Vagina (tissue), 2 donors: ENCODE results near the gene NPW. TPM values are rescaled to one million over a fixed set of nuclear protein-coding genes. Genes with fewer than 3 reads are reported as not detected.
A peak's percentile ranks its signal among the peaks of the same experiment; 100 is the strongest.

Experiments used
- DNase-seq, 2 donors: peaks; one replicate each; pipeline ENCODE4 v3.0.0-alpha.2; 2017; ENCODE audit errors: extremely low spot score in 2 of 2
- H3K27ac ChIP-seq: fragments of 200-600 bp; sonication (generic); one replicate; pipeline ENCODE4 v1.5.1; 2019
- H3K27me3 ChIP-seq: fragments of 200-600 bp; sonication (generic); one replicate; pipeline ENCODE4 v1.5.1; 2019
- H3K36me3 ChIP-seq, 2 donors: fragments of 200-600 bp; sonication (generic); one replicate each; pipeline ENCODE4 v1.5.1; 2017 to 2019
- H3K4me1 ChIP-seq: fragments of 200-600 bp; sonication (generic); one replicate; pipeline ENCODE4 v1.5.1; 2019
- H3K4me3 ChIP-seq, 2 donors: fragments of 200-600 bp; sonication (generic); 1 replicate in 1 of 2; 2 replicates in 1 of 2; pipeline ENCODE4 v1.5.1; 2016 to 2019
- H3K9me3 ChIP-seq: fragments of 200-600 bp; sonication (generic); one replicate; pipeline ENCODE4 v1.5.1; 2019
- POLR2A ChIP-seq, 2 donors: fragments of 450-650 bp; IDR thresholded peaks; one replicate each; pipeline ENCODE4 v1.6.1; 2017; ENCODE audit warnings: antibody characterized with exemption in 2 of 2, mild to moderate bottlenecking in 2 of 2, moderate library complexity in 2 of 2
- POLR2AphosphoS5 ChIP-seq, 2 donors: sonication (generic); formaldehyde crosslinking; IDR thresholded peaks; one replicate each; pipeline ENCODE4 v1.9.0; 2017; ENCODE audit warnings: antibody characterized with exemption in 2 of 2, mild to moderate bottlenecking in 2 of 2, low read depth in 1 of 2; ENCODE audit not compliant: insufficient read depth in 1 of 2
- intact Hi-C: fragments of 100-400 bp; cut with DNase I; formaldehyde crosslinking; loops from one replicate; pipeline ENCODE4 v1.15.1; 2023
- total RNA-seq: library from RNA; depleted of rRNA; stranded (reverse); fragments of >200 nt; gene quantifications from one replicate; pipeline ENCODE4 v1.2.3, GENCODE V29; 2016
- TF ChIP-seq, protein P1 (sequence below), 3 experiments: fragments of 450-650 bp in 2 of 3; fragments of 200-600 bp in 1 of 3; sonication (generic) in 1 of 3; IDR thresholded peaks; one replicate each; pipeline ENCODE4 v1.5.1; 2017 to 2019; ENCODE audit warnings: antibody characterized with exemption in 3 of 3, mild to moderate bottlenecking in 2 of 3, moderate library complexity in 2 of 3

NPW gene
- total RNA-seq, 1 donor from 2014 or later = not detected

DNA sequence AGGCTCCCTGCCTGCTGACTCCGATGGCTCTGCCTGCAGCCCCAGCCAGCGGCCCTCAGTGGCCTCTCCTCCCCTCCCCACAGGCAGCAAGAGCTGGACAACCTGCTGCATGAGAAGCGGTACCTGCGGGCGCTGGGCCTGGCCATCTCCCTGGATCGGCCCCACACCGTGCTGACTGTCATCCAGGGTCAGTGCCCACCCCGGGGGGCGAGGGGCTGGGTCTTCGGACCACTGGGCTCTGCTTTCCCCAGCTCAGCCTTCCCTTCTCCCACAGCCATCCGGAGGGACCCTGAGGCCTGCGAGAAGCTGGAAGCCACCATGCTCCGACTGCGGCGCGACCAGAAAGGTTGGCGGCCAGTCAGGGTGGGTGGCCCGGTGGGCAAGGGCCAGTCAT is 41.7 kb upstream of the NPW start:
- intact Hi-C loops = no loop called here
- DNase-seq = no peak
- Histone ChIP-seq H3K36me3 (peaks cover 0 to 41% of the 10 kb centered on the region in 2 donors), H3K27ac (no peak overlapping the region), H3K27me3 (no peaks in the 10 kb centered on the region), H3K9me3 (no peaks in the 10 kb centered on the region), H3K4me3 (no peak overlapping the region), H3K4me1 (peaks cover 21% of the 10 kb centered on the region)
- TF ChIP-seq, protein P1, sequence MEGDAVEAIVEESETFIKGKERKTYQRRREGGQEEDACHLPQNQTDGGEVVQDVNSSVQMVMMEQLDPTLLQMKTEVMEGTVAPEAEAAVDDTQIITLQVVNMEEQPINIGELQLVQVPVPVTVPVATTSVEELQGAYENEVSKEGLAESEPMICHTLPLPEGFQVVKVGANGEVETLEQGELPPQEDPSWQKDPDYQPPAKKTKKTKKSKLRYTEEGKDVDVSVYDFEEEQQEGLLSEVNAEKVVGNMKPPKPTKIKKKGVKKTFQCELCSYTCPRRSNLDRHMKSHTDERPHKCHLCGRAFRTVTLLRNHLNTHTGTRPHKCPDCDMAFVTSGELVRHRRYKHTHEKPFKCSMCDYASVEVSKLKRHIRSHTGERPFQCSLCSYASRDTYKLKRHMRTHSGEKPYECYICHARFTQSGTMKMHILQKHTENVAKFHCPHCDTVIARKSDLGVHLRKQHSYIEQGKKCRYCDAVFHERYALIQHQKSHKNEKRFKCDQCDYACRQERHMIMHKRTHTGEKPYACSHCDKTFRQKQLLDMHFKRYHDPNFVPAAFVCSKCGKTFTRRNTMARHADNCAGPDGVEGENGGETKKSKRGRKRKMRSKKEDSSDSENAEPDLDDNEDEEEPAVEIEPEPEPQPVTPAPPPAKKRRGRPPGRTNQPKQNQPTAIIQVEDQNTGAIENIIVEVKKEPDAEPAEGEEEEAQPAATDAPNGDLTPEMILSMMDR (IDR thresholded peaks at IDR 0.05) = no peak
- no peak for TF ChIP-seq POLR2AphosphoS5 (IDR thresholded peaks at IDR 0.05; ENCODE audit: insufficient read depth in 1 of 2, low read depth in 1 of 2)
- TF ChIP-seq POLR2A (IDR thresholded peaks at IDR 0.05) = no peak

DNA sequence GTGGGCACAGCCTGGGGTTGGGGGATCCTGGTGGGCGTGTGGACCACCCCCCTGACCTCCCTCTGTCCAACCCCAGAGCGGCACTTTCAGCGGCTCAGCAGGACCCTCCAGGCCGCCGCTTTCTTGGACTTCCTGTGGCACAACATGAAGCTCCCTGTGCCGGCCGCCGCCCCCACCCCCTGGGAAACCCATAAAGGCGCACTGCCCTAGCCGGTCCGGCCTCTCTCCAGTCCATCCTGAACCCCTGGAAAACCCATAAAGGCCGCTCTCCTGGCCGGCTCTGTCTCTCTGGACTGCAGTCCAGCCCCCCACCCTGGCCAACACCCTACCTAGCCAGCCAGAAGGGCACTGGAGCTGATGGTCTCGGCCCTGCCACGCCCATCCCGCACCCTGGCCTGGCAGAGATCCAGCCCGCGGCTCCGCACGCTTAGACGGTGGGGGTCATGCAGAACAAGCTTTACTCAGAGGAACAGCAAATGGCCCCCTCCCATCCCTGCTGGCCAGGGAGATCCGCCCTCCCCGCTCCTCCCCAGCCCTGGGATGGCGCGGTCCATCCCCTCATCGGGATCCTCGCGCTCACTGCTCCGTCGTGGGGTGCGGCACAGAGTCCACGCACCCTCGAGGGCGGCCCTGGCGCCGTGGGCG is 41.0 kb upstream of the NPW start:
- intact Hi-C loops = no loop called here
- Histone ChIP-seq H3K4me1 (peaks cover 21% of the 10 kb centered on the region), H3K36me3 (peaks cover 0 to 41% of the 10 kb centered on the region in 2 donors), H3K27me3 (no peaks in the 10 kb centered on the region), H3K27ac (peak overlapping the region; percentile 49), H3K9me3 (no peaks in the 10 kb centered on the region), H3K4me3 (peak overlapping the region in 1 of 2 donors; percentile 32)
- TF ChIP-seq POLR2A (IDR thresholded peaks at IDR 0.05) = no peak
- TF ChIP-seq, protein P1 (IDR thresholded peaks at IDR 0.05) = no peak
- no peak for TF ChIP-seq POLR2AphosphoS5 (IDR thresholded peaks at IDR 0.05; ENCODE audit: insufficient read depth in 1 of 2, low read depth in 1 of 2)
- DNase-seq = no peak

DNA sequence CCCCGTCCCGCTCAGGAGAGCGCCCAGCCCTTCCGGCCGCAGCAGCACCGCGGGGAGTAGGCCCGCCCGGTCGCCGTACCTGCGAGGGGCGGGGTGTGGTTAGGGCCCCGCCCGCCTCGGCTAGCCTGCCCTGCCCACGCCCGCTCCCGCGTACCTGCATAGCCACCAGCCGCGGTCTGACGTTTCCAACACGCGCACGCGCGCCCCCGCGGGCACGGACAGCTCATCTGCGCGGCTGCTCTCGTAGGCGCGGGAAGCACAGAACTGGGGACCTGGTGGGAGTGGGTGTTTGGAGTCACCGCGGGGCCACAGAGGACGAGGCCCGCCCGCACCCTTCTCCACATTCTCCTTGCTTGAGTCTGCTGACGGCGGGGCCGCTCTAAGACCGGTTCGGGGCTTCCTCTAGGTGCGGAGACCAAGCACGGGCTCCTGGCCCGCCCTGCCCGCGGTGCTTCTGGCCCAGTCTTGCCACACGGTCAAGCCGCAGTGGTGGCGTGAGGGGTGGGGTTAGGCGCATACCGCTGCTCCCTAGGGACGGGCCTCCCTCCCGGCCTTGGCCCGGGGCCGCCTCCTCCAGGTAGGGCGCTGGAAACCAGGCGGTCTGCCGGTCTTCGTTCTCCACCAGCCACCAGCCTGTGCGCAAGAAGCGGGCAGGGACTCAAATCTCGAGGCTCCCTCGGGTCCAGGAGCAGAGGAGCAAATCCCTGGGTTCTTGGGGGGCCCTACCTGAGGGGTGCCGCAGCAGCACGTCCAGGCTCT is 40.1 kb upstream of the NPW start:
- no peak for DNase-seq
- TF ChIP-seq POLR2A (IDR thresholded peaks at IDR 0.05) = no peak
- TF ChIP-seq POLR2AphosphoS5 (IDR thresholded peaks at IDR 0.05; ENCODE audit: insufficient read depth in 1 of 2, low read depth in 1 of 2) = peak in 1 of 2 donors; percentile 41
- TF ChIP-seq, protein P1 (IDR thresholded peaks at IDR 0.05) = no peak
- no peaks in the 10 kb centered on the region for H3K9me3 ChIP-seq
- peak overlapping the region in 1 of 2 donors; percentile 32 for H3K4me3 ChIP-seq
- no peaks in the 10 kb centered on the region for H3K27me3 ChIP-seq
- intact Hi-C loops = no loop called here
- peaks cover 0 to 39% of the 10 kb centered on the region in 2 donors for H3K36me3 ChIP-seq
- peak overlapping the region; percentile 49 for H3K27ac ChIP-seq
- H3K4me1 ChIP-seq = peaks cover 20% of the 10 kb centered on the region

DNA sequence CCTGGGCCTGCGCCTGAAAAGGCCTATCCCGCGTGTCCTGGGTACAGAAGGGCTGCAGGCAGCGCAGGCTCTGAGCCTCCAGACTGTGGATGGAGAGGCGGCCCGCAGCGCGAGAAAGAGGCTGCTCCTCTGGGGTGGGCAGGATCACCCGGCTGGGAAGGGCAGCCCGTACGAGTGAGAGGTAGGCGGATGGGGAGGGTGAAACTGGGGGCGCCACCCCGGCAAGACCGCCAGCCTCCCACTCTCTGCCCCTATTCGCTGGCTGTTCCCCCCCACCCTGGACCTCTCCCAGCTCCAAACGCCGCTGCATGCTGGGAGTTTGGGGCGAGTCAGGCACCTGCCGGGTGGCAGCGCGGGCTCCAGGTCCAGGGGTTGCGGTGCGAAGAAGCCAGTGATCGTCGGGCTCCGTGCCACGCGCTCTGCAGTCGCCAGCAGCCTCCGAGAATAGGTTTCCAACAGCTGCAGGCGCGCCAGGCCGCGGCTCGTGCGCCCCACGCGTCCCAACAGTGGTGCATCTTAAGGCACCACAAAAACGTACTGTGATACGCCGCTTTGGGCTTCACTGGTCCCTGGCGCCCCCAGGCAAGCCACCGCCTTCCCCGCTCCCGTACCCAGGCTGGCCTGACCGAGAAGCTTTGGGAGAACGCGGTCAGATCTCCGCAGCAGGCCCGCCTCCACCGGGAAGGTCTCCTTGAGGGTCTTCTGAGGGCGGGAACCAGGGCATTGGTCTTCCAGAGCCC is 39.4 kb upstream of the NPW start:
- no peaks in the 10 kb centered on the region for H3K27me3 ChIP-seq
- H3K4me1 ChIP-seq = peaks cover 27% of the 10 kb centered on the region

More for the DNA sequence above, 39.4 kb upstream of the NPW start:
- Histone ChIP-seq H3K27ac (no peak overlapping the region), H3K4me3 (peak overlapping the region in 1 of 2 donors; percentile 26), H3K9me3 (no peaks in the 10 kb centered on the region), H3K36me3 (peaks cover 0 to 32% of the 10 kb centered on the region in 2 donors)
- DNase-seq = no peak
- intact Hi-C loops = no loop called here
- TF ChIP-seq POLR2AphosphoS5 (IDR thresholded peaks at IDR 0.05; ENCODE audit: insufficient read depth in 1 of 2, low read depth in 1 of 2) (no peak), POLR2A (IDR thresholded peaks at IDR 0.05) (no peak)
- TF ChIP-seq, protein P1 (IDR thresholded peaks at IDR 0.05) = no peak
